Sigmoid colon (tissue), 7 donors: ENCODE measurements around the gene DRAM2. TPM values are rescaled to one million over a fixed set of nuclear protein-coding genes. Genes with fewer than 3 reads are reported as not detected.

Experiments
- DNase-seq: peaks from one replicate; pipeline ENCODE4 v3.0.0-alpha.2; 2019
- H3K27ac ChIP-seq, 4 donors: fragments of 200-600 bp; sonication (generic); one replicate each; pipeline ENCODE4 v1.5.1; 2016 to 2019; ENCODE audit warnings: mild to moderate bottlenecking in 1 of 4
- H3K27me3 ChIP-seq, 3 donors: fragments of 200-600 bp; sonication (generic); one replicate each; pipeline ENCODE4 v1.5.1; 2019; ENCODE audit warnings: mild to moderate bottlenecking in 1 of 3
- H3K36me3 ChIP-seq, 4 donors: fragments of 200-600 bp; sonication (generic); one replicate each; pipeline ENCODE4 v1.5.1; 2016 to 2019
- H3K4me1 ChIP-seq, 4 donors: fragments of 200-600 bp; sonication (generic); one replicate each; pipeline ENCODE4 v1.5.1; 2017 to 2019
- H3K4me3 ChIP-seq, 4 donors: fragments of 200-600 bp; sonication (generic); one replicate each; pipeline ENCODE4 v1.5.1; 2017 to 2019; ENCODE audit warnings: mild to moderate bottlenecking in 2 of 4, moderate library complexity in 1 of 4
- H3K9me3 ChIP-seq, 4 donors: fragments of 200-600 bp in 3 of 4; sonication (generic) in 3 of 4; one replicate each; pipeline versions ENCODE4 v1.5.1 to v1.6.1; 2013 to 2019
- EP300 ChIP-seq, 4 donors: sonication (generic); formaldehyde crosslinking; IDR thresholded peaks; one replicate each; pipeline ENCODE4 v1.6.1; 2017; ENCODE audit warnings: antibody characterized with exemption in 4 of 4
- POLR2A ChIP-seq, 2 donors: fragments of 450-650 bp; IDR thresholded peaks; one replicate each; pipeline ENCODE4 v1.6.1; 2016; ENCODE audit warnings: antibody characterized with exemption in 2 of 2, mild to moderate bottlenecking in 2 of 2, moderate library complexity in 2 of 2
- POLR2AphosphoS5 ChIP-seq, 4 donors: sonication (generic); formaldehyde crosslinking; IDR thresholded peaks; one replicate each; pipeline ENCODE4 v1.6.1; 2017; ENCODE audit warnings: antibody characterized with exemption in 4 of 4
- WGBS, 2 donors: extraction: QIAGEN DNeasy Blood & Tissue Kit; methylation state at CpG; one replicate each; pipeline ENCODE4 v1.1.7; 2013; 5-methylcytosine and 5-hydroxymethylcytosine counted together
- intact Hi-C: fragments of 100-400 bp; cut with DNase I; formaldehyde crosslinking; loops from one replicate; pipeline ENCODE4 v1.15.1; 2023
- polyA plus RNA-seq, 3 donors: library from polyadenylated mRNA; stranded (reverse); fragments of 200-250 nt; gene quantifications; one replicate each; pipeline ENCODE4 v1.2.3, GENCODE V29; 2013
- total RNA-seq, 4 donors: library from RNA; depleted of rRNA; stranded (reverse); fragments of >200 nt; gene quantifications; one replicate each; pipeline ENCODE4 v1.1.0, GENCODE V29; 2016
- TF ChIP-seq, protein P1 (sequence below), 4 experiments: fragments of 450-650 bp in 3 of 4; fragments of 200-600 bp in 1 of 4; IDR thresholded peaks; one replicate each; pipeline ENCODE4 v1.5.1; 2016 to 2019; ENCODE audit warnings: antibody characterized with exemption in 4 of 4, mild to moderate bottlenecking in 3 of 4, moderate library complexity in 2 of 4
- donor health status: healthy with polysubstance abuse.
- donor health status: Bipolar disorder and iron deficiency.
- donor health status: healthy.

The DRAM2 gene
- 10 to 100 TPM; 47.6 to 69.6 (median 54.5) TPM for total RNA-seq
- 10 to 100 TPM; 27.0 to 58.4 (median 44.9) TPM for polyA plus RNA-seq

DNA sequence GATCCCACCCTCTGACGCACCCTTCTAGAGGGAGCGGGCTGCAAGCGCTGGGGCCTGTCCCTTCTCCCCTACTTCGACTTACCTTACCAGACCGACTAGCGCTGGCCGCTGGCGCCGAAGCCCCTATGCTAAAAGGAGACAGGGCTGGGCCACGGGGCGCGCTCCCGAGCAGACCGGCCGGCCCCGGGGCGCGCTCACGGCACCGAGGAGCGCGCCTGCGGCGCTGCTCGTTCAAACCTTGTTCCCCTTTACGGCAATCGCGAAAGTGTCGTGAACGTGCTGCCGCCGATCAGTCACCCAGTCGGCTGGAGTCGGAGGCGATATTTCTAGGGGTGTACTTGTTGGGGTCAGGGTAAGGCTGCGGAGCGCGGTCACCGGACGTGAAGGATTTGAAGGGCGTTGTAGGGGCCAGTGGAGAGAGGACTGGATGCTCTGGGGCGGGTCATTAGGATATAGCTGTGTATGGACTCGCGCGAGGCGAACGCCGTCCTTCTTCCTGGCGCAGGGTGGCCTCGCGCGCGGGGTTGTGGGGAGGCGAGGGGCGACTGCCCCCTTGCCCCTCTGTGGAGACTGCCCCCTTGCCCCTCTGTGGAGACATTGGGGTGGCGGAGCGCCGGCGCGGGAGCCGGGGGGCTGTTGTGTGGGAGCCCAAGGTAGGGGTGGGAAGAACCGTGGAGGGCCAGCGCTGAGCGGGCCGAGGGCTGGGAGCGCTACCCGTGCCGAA, at the start of gene DRAM2, which contains the start of gene CEPT1:
TSS of gene DRAM2 (minus strand) at position 138 of the 724 bp plus-strand sequence. CDS start 8,539 bp downstream, outside the sequence.
TSS of gene CEPT1 (plus strand) at position 268 of the 724 bp plus-strand sequence. CDS start 7,492 bp downstream, outside the sequence.
- H3K4me3 ChIP-seq: peak within 1 kb of the TSS; percentile 81 to 99 (median 89)
- H3K27ac ChIP-seq: peak within 1 kb of the TSS; percentile 90 to 98 (median 94)
- intact Hi-C loops: loop anchor here (5.0 kb wide), 1 partner anchor 307 kb away; the partner anchor contains the start of genes ATP5PB and WDR77
- H3K36me3 ChIP-seq: peaks cover 0 to 17% (median 0%) of the 10 kb centered on the region in 4 donors
- DNase-seq: peak; percentile 95
- H3K9me3 ChIP-seq: no peaks in the 10 kb centered on the region
- H3K4me1 ChIP-seq: peaks cover 0 to 40% (median 25%) of the 10 kb centered on the region in 4 donors
- H3K27me3 ChIP-seq: no peaks in the 10 kb centered on the region
- no peak for TF ChIP-seq EP300 (IDR thresholded peaks at IDR 0.05)
- TF ChIP-seq, protein P1, sequence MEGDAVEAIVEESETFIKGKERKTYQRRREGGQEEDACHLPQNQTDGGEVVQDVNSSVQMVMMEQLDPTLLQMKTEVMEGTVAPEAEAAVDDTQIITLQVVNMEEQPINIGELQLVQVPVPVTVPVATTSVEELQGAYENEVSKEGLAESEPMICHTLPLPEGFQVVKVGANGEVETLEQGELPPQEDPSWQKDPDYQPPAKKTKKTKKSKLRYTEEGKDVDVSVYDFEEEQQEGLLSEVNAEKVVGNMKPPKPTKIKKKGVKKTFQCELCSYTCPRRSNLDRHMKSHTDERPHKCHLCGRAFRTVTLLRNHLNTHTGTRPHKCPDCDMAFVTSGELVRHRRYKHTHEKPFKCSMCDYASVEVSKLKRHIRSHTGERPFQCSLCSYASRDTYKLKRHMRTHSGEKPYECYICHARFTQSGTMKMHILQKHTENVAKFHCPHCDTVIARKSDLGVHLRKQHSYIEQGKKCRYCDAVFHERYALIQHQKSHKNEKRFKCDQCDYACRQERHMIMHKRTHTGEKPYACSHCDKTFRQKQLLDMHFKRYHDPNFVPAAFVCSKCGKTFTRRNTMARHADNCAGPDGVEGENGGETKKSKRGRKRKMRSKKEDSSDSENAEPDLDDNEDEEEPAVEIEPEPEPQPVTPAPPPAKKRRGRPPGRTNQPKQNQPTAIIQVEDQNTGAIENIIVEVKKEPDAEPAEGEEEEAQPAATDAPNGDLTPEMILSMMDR (IDR thresholded peaks at IDR 0.05): no peak
- peak; percentile 27 to 46 for TF ChIP-seq POLR2A (IDR thresholded peaks at IDR 0.05)
- peak; percentile 50 to 77 (median 74) for TF ChIP-seq POLR2AphosphoS5 (IDR thresholded peaks at IDR 0.05)
- WGBS, 2 donors: 0% methylated on average over 68 of the region's 68 CpGs

GRCh38 chr1:111184663-111185062, 44.8 kb upstream of the DRAM2 start:
- intact Hi-C loops: no loop called here
- no peaks in the 10 kb centered on the region for H3K27me3 ChIP-seq
- H3K9me3 ChIP-seq: no peaks in the 10 kb centered on the region
- no peak for TF ChIP-seq EP300 (IDR thresholded peaks at IDR 0.05)
- TF ChIP-seq POLR2AphosphoS5 (IDR thresholded peaks at IDR 0.05): no peak
- TF ChIP-seq POLR2A (IDR thresholded peaks at IDR 0.05): no peak
- TF ChIP-seq, protein P1 (IDR thresholded peaks at IDR 0.05): no peak
- H3K27ac ChIP-seq: no peak overlapping the region
- H3K36me3 ChIP-seq: peaks cover 16 to 67% (median 19%) of the 10 kb centered on the region in 4 donors
- no peak overlapping the region for H3K4me3 ChIP-seq
- H3K4me1 ChIP-seq: no peaks in the 10 kb centered on the region
- DNase-seq: no peak

DNA sequence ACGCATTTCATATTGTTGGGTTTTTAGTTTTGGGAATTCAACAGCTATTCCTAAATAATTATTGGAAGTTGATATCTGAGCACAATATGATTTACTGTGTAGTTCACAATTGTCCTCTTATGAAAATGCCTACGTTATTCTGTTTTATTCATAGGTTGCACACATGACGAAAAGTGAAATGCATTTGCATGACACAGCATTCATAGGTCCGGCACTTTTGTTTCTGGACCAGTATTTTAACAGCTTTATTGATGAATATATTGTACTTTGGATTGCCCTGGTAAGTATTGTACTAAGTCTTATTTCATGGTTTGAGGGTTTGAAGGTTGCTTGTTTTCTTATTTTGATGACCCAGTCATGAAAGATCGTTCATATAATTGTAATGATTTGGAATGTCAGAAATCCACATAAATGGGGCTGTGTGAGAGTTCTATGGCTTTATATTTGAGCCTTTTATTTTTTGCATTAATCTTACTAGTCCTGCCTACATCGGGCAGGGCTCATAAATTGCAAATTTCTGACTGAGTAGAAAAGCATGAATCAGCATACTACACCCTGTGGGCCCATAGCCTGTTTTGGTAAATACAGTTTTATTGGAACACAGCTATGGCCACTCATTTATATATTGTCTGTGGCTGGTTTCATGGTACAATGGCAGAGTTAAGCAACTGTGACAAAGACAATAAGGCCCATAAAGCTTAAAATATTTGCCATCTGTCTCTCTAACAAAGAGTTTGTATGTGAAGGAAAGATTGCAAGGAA, 43.6 kb upstream of the DRAM2 start:
- DNase-seq: no peak
- 81 to 86% methylated on average over 6 of the region's 6 CpGs for WGBS, 2 donors
- intact Hi-C loops: no loop called here
- Histone ChIP-seq H3K4me1 (no peaks in the 10 kb centered on the region), H3K36me3 (peaks cover 16 to 65% (median 16%) of the 10 kb centered on the region in 4 donors), H3K27ac (no peak overlapping the region), H3K9me3 (no peaks in the 10 kb centered on the region), H3K27me3 (no peaks in the 10 kb centered on the region), H3K4me3 (no peak overlapping the region)
- TF ChIP-seq EP300 (IDR thresholded peaks at IDR 0.05) (no peak), POLR2A (IDR thresholded peaks at IDR 0.05) (no peak), POLR2AphosphoS5 (IDR thresholded peaks at IDR 0.05) (no peak)
- TF ChIP-seq, protein P1 (IDR thresholded peaks at IDR 0.05): no peak

DNA sequence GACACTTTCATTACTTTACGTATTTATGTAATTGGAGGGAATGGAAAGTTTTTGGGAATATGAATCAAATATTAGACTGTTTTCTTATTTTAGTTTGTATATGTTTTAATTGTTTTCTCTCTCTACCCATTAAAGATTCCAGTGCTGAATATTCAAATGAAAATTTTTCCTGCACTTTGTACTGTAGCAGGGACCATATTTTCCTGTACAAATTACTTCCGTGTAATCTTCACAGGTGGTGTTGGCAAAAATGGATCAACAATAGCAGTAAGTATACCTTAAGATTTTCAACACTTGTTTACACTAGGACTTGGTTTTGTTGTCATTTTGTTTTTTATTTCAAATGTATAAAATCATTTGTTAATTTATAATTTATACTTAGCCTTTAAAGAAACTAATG, 42.2 kb upstream of the DRAM2 start:
- Histone ChIP-seq H3K4me1 (no peaks in the 10 kb centered on the region), H3K27me3 (no peaks in the 10 kb centered on the region), H3K36me3 (peaks cover 5 to 63% (median 8%) of the 10 kb centered on the region in 4 donors), H3K27ac (no peak overlapping the region), H3K4me3 (no peak overlapping the region), H3K9me3 (no peaks in the 10 kb centered on the region)
- TF ChIP-seq POLR2A (IDR thresholded peaks at IDR 0.05) (no peak), POLR2AphosphoS5 (IDR thresholded peaks at IDR 0.05) (no peak)
- TF ChIP-seq, protein P1 (IDR thresholded peaks at IDR 0.05): no peak
- intact Hi-C loops: no loop called here
- WGBS, 2 donors: 60 to 83% methylated on average over 2 of the region's 2 CpGs
- DNase-seq: no peak
